AG09319 (cell line): ENCODE measurements around the gene MRPL33.

Experiments used
- DNase-seq: peaks from one replicate; pipeline ENCODE4 v3.0.0-alpha.2; 2010; ENCODE audit warnings: low read depth; ENCODE audit errors: extremely low read depth
- TF ChIP-seq, protein P1 (sequence below): IDR thresholded peaks from 2 replicates; pipeline ENCODE4 v1.5.1; 2011; ENCODE audit warnings: low read depth, mild to moderate bottlenecking, inconsistent platforms, low read length, moderate library complexity

Gene MRPL33

DNA sequence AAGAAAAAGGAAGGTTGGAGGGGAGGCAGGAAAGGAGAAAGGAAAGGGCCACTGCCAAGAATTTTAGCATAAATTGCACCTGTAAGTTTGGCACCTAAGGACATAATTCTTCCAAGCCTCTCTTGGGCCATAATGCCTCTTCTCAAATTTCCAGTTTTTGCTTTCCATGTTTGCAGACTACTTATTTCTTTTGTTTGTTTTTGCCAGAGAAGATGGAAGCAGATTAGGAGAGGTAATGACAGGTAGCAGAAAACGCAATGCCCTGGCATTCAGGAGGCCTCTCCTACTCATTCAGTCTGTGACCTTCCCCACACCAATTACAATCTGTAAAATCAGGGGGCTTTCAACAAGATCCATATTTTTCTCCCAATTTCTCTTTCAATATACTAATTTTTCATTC is 56.8 kb downstream of the MRPL33 start:
- no peak for DNase-seq
- TF ChIP-seq, protein P1, sequence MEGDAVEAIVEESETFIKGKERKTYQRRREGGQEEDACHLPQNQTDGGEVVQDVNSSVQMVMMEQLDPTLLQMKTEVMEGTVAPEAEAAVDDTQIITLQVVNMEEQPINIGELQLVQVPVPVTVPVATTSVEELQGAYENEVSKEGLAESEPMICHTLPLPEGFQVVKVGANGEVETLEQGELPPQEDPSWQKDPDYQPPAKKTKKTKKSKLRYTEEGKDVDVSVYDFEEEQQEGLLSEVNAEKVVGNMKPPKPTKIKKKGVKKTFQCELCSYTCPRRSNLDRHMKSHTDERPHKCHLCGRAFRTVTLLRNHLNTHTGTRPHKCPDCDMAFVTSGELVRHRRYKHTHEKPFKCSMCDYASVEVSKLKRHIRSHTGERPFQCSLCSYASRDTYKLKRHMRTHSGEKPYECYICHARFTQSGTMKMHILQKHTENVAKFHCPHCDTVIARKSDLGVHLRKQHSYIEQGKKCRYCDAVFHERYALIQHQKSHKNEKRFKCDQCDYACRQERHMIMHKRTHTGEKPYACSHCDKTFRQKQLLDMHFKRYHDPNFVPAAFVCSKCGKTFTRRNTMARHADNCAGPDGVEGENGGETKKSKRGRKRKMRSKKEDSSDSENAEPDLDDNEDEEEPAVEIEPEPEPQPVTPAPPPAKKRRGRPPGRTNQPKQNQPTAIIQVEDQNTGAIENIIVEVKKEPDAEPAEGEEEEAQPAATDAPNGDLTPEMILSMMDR = no peak
